ENCODE results near the gene MDGA2. TPM values are rescaled to one million over a fixed set of nuclear protein-coding genes. Genes with fewer than 3 reads are reported as not detected.

MDGA2 gene
- total and polyA plus RNA-seq, 9 of the 15 experiments (the other 6 are each of a cell fraction or from before 2014, with no cell fraction given), result 0.01 to 0.18 (median 0.03) TPM; not detected in 5

GRCh38 chr14:47103771-47104170, 571.6 kb downstream of the MDGA2 start (continued):
- no peak for TF ChIP-seq KDM5B (IDR thresholded peaks at IDR 0.05; ENCODE audit: insufficient replicate concordance, low read depth, low read length)
- TF ChIP-seq STAT5B (CRISPR knock-in tag; IDR thresholded peaks at IDR 0.05), result no peak

GRCh38 chr14:47102472-47102871, 572.9 kb downstream of the MDGA2 start:
- in situ Hi-C loops (cut with MboI) (no loop called here), intact Hi-C loops (cut with micrococcal nuclease) (no loop called here)
- no peak for DNase-seq (ENCODE audit: extremely low read depth in 1 of 4, low spot score in 3 of 4)
- 0% methylated on average over 1 of the region's 3 CpGs for WGBS (ENCODE audit: insufficient coverage, low coverage, missing lambda C conversion rate)
- Histone ChIP-seq H3K4me1 (replicated peaks in 1 of 2; ENCODE audit: control insufficient read depth in 2 of 2, insufficient read depth in 2 of 2, low read length in 2 of 2) (no peaks in the 10 kb centered on the region), H3K4me2 (ENCODE audit: insufficient read depth, low read length) (no peak overlapping the region), H3K27ac (ENCODE audit: extremely low read depth, low read depth, low read length) (no peak overlapping the region), H4K20me1 (replicated peaks; ENCODE audit: control insufficient read depth, insufficient read depth, low read length) (no peaks in the 10 kb centered on the region), H3K9ac (ENCODE audit: insufficient read depth in 1 of 2, low read depth in 2 of 2, low read length in 2 of 2) (no peak overlapping the region), H3K27me3 (ENCODE audit: control insufficient read depth in 2 of 2, insufficient read depth in 2 of 2, low read length in 2 of 2) (no peaks in the 10 kb centered on the region), H3K4me3 (no peak overlapping the region), H3K9me1 (ENCODE audit: control insufficient read depth, insufficient read depth, low read length) (no peaks in the 10 kb centered on the region), H2AFZ (ENCODE audit: low read depth, low read length) (no peak overlapping the region), H3K9me3 (replicated peaks; ENCODE audit: control insufficient read depth, insufficient read depth, low read depth, low read length) (no peaks in the 10 kb centered on the region), H3K36me3 (ENCODE audit: control insufficient read depth, insufficient read depth, low read length) (no peaks in the 10 kb centered on the region), H3K79me2 (ENCODE audit: control insufficient read depth, insufficient read depth, low read length) (no peaks in the 10 kb centered on the region)
- BruUV-seq (replicated peaks), result no TSS peak
- ATAC-seq, result no peak
- CTCF ChIA-PET (ENCODE audit: low intra/inter-chr PET ratio), result no interaction called here
- no peak for FAIRE-seq
- POLR2A ChIA-PET, result no interaction called here
- TF ChIP-seq SP2 (IDR thresholded peaks at IDR 0.05; ENCODE audit: extremely low read depth, low read depth, low read length, poor library complexity, severe bottlenecking), result no peak
- no peak for TF ChIP-seq THRAP3 (IDR thresholded peaks at IDR 0.05; ENCODE audit: borderline replicate concordance)
- no peak for TF ChIP-seq NR2F6 (CRISPR knock-in tag; IDR thresholded peaks at IDR 0.05)
- TF ChIP-seq TCFL5 (CRISPR knock-in tag; conservative IDR thresholded peaks at IDR 0.05), result no peak
- TF ChIP-seq ETV6 (IDR thresholded peaks at IDR 0.05; ENCODE audit: borderline replicate concordance in 1 of 2, low read depth in 2 of 2, low read length in 1 of 2), result no peak
- no peak for TF ChIP-seq ETV6 (CRISPR knock-in tag; IDR thresholded peaks at IDR 0.05; ENCODE audit: borderline replicate concordance)
- no peak for TF ChIP-seq ASH1L (IDR thresholded peaks at IDR 0.05; ENCODE audit: borderline replicate concordance, low read depth, partially characterized antibody)
- TF ChIP-seq EP400 (IDR thresholded peaks at IDR 0.05), result no peak
- TF ChIP-seq CC2D1A (IDR thresholded peaks at IDR 0.05), result no peak
- TF ChIP-seq HMGXB4 (CRISPR knock-in tag; IDR thresholded peaks at IDR 0.05), result no peak
- no peak for TF ChIP-seq ZNF584 (CRISPR knock-in tag; IDR thresholded peaks at IDR 0.05; ENCODE audit: low read depth)
- no peak for TF ChIP-seq FOXP1 (CRISPR knock-in tag; IDR thresholded peaks at IDR 0.05)
- no peak for TF ChIP-seq KLF13 (tag; IDR thresholded peaks at IDR 0.05; ENCODE audit: borderline replicate concordance, low read depth)
- TF ChIP-seq BRF1 (IDR thresholded peaks at IDR 0.05; ENCODE audit: borderline replicate concordance, extremely low read depth, insufficient read length), result no peak
- TF ChIP-seq UBTF (IDR thresholded peaks at IDR 0.05; ENCODE audit: borderline replicate concordance in 1 of 2, low read depth in 2 of 2, low read length in 2 of 2), result no peak

Data from K562 (cell line).